ENCODE data around the gene COL27A1. TPM values are rescaled to one million over a fixed set of nuclear protein-coding genes. Genes with fewer than 3 reads are reported as not detected.

The COL27A1 gene
- total RNA-seq, 1 donor from 2014 or later, result 4.3 TPM

- Histone ChIP-seq H3K4me1 (no peaks in the 10 kb centered on the region), H4K20me1 (ENCODE audit: low read depth) (no peaks in the 10 kb centered on the region), H3K27ac (no peak overlapping the region), H3K9ac (no peak overlapping the region), H3K27me3 (no peaks in the 10 kb centered on the region), H3K36me3 (no peaks in the 10 kb centered on the region), H3K4me3 (no peak overlapping the region), H3F3A (ENCODE audit: low read depth) (no peaks in the 10 kb centered on the region), H3K9me3 (ENCODE audit: low read depth) (peaks cover 5% of the 10 kb centered on the region), H2AFZ (replicated peaks) (no peak overlapping the region), H3K79me2 (ENCODE audit: low read depth) (no peaks in the 10 kb centered on the region), H3K4me2 (no peak overlapping the region)
- H3K36me3 Mint-ChIP-seq, result peaks cover 10% of the 10 kb centered on the region
- peaks cover 4% of the 10 kb centered on the region for H3K27me3 Mint-ChIP-seq (ENCODE audit: insufficient read depth, low read depth)
- peaks cover 11% of the 10 kb centered on the region for H3K9me3 Mint-ChIP-seq
- H3K4me3 Mint-ChIP-seq, result no peak overlapping the region
- no peak for DNase-seq (ENCODE audit: low spot score)
- TF ChIP-seq EZH2phosphoT487 (IDR thresholded peaks at IDR 0.05), result no peak
- no peak for TF ChIP-seq EZH2 (IDR thresholded peaks at IDR 0.05)
- TF ChIP-seq CTCF (IDR thresholded peaks at IDR 0.05), result no peak
- H3K4me1 Mint-ChIP-seq, result no peaks in the 10 kb centered on the region
- no peak overlapping the region for H3K27ac Mint-ChIP-seq
Observed at GRCh38 chr9:114192539-114192938, 37.2 kb downstream of the COL27A1 start.

- Histone ChIP-seq H4K20me1 (ENCODE audit: low read depth) (no peaks in the 10 kb centered on the region), H2AFZ (replicated peaks) (no peak overlapping the region), H3K9me3 (ENCODE audit: low read depth) (peaks cover 5% of the 10 kb centered on the region), H3K4me2 (no peak overlapping the region), H3K27me3 (no peaks in the 10 kb centered on the region), H3F3A (ENCODE audit: low read depth) (no peaks in the 10 kb centered on the region), H3K4me1 (no peaks in the 10 kb centered on the region), H3K79me2 (ENCODE audit: low read depth) (no peaks in the 10 kb centered on the region), H3K36me3 (no peaks in the 10 kb centered on the region), H3K9ac (no peak overlapping the region), H3K27ac (no peak overlapping the region), H3K4me3 (no peak overlapping the region)
- H3K36me3 Mint-ChIP-seq, result peaks cover 10% of the 10 kb centered on the region
- H3K9me3 Mint-ChIP-seq, result peaks cover 11% of the 10 kb centered on the region
- peak overlapping the region; percentile 63 for H3K4me3 Mint-ChIP-seq
- H3K4me1 Mint-ChIP-seq, result no peaks in the 10 kb centered on the region
- H3K27me3 Mint-ChIP-seq (ENCODE audit: insufficient read depth, low read depth), result peaks cover 4% of the 10 kb centered on the region
- H3K27ac Mint-ChIP-seq, result no peak overlapping the region
- DNase-seq (ENCODE audit: low spot score), result no peak
- no peak for TF ChIP-seq CTCF (IDR thresholded peaks at IDR 0.05)
- no peak for TF ChIP-seq EZH2 (IDR thresholded peaks at IDR 0.05)
- no peak for TF ChIP-seq EZH2phosphoT487 (IDR thresholded peaks at IDR 0.05)
Observed at GRCh38 chr9:114193090-114193489, 37.8 kb downstream of the COL27A1 start.

- H3K36me3 ChIP-seq, result no peaks in the 10 kb centered on the region
- H3K27ac Mint-ChIP-seq, result no peak overlapping the region
Observed at GRCh38 chr9:114196117-114196516, 40.8 kb downstream of the COL27A1 start.

More at GRCh38 chr9:114196117-114196516, 40.8 kb downstream of the COL27A1 start:
- Histone ChIP-seq H3K9me3 (ENCODE audit: low read depth) (no peaks in the 10 kb centered on the region), H3F3A (ENCODE audit: low read depth) (no peaks in the 10 kb centered on the region), H3K27ac (no peak overlapping the region), H3K79me2 (ENCODE audit: low read depth) (no peaks in the 10 kb centered on the region), H3K4me2 (no peak overlapping the region), H3K27me3 (no peaks in the 10 kb centered on the region), H3K9ac (no peak overlapping the region), H2AFZ (replicated peaks) (no peak overlapping the region), H4K20me1 (ENCODE audit: low read depth) (no peaks in the 10 kb centered on the region), H3K4me1 (no peaks in the 10 kb centered on the region), H3K4me3 (no peak overlapping the region)
- Mint-ChIP-seq H3K4me1 (no peaks in the 10 kb centered on the region), H3K27me3 (ENCODE audit: insufficient read depth, low read depth) (peaks cover 4% of the 10 kb centered on the region), H3K9me3 (peaks cover 2% of the 10 kb centered on the region), H3K4me3 (no peak overlapping the region), H3K36me3 (peaks cover 4% of the 10 kb centered on the region)
- DNase-seq (ENCODE audit: low spot score), result no peak
- TF ChIP-seq EZH2 (IDR thresholded peaks at IDR 0.05) (no peak), EZH2phosphoT487 (IDR thresholded peaks at IDR 0.05) (no peak), CTCF (IDR thresholded peaks at IDR 0.05) (no peak)
